HG03045 (cell line): Measurements from ENCODE around the gene AGER.
"Not testable (repeated sequence)": the region's sequence is repeated elsewhere in the genome, so short reads cannot be mapped to it uniquely, and the experiment has no call there.

Experiments used
- ATAC-seq: cut with Tn5 transposase; IDR thresholded peaks from one replicate; pipeline ENCODE4 v1.9.1; 2021; ENCODE audit warnings: mild to moderate bottlenecking, moderate library complexity; ENCODE audit not compliant: unreplicated experiment

Gene AGER

GRCh38 chr6:32200711-32201475 is 16.8 kb upstream of the AGER start:
- ATAC-seq, result no peak

GRCh38 chr6:32198866-32199265 is 14.8 kb upstream of the AGER start:
- ATAC-seq, result no peak

GRCh38 chr6:32198345-32198696 is 14.3 kb upstream of the AGER start:
- no peak for ATAC-seq

- ATAC-seq, result no peak
These were observed 12.9 kb upstream of the AGER start for GRCh38 chr6:32196682-32197616.

GRCh38 chr6:32195902-32196681 is 12.0 kb upstream of the AGER start:
- ATAC-seq, result peak; percentile 76

GRCh38 chr6:32195652-32195901 is 11.5 kb upstream of the AGER start:
- ATAC-seq, result no peak

GRCh38 chr6:32194825-32195651 is 11.0 kb upstream of the AGER start:
- ATAC-seq, result peak; percentile 78

- ATAC-seq, result no peak
These were observed 10.3 kb upstream of the AGER start for GRCh38 chr6:32194388-32194787.

- ATAC-seq, result not testable (repeated sequence)
These were observed 9.0 kb upstream of the AGER start for GRCh38 chr6:32193096-32193495.

GRCh38 chr6:32192608-32193039 is 8.6 kb upstream of the AGER start, which contains the start of gene GPSM3:
Gene GPSM3, minus strand, starts transcription at chr6:32192643. Its CDS starts 130 bp downstream, at chr6:32192513.
- no peak for ATAC-seq

GRCh38 chr6:32191696-32192607 is 7.9 kb upstream of the AGER start:
- ATAC-seq, result no peak

GRCh38 chr6:32190911-32191677 is 7.0 kb upstream of the AGER start:
- no peak for ATAC-seq

- ATAC-seq, result peak; percentile 49
These were observed 6.2 kb upstream of the AGER start, which contains the start of gene PBX2 for GRCh38 chr6:32190054-32190851. Gene PBX2, minus strand, starts transcription at chr6:32190202. Its CDS starts 287 bp downstream, at chr6:32189915.

GRCh38 chr6:32189742-32190053 is 5.6 kb upstream of the AGER start:
- no peak for ATAC-seq

GRCh38 chr6:32189069-32189741 is 5.2 kb upstream of the AGER start:
- no peak for ATAC-seq

- no peak for ATAC-seq
These were observed 4.5 kb upstream of the AGER start for GRCh38 chr6:32188381-32189068.
